PC-3 (cell line): ENCODE measurements around the gene CCR4. TPM values are rescaled to one million over a fixed set of nuclear protein-coding genes. Genes with fewer than 3 reads are reported as not detected.

ENCODE experiments used
- ATAC-seq: fragments of 200-7000 bp; cut with Tn5 transposase; 2 replicates; pipeline ENCODE4 v1.9.1; 2020; ENCODE audit warnings: mild to moderate bottlenecking, moderate library complexity
- BruUV-seq: library from RNA; stranded (reverse); fragments of 400-500 nt; replicated peaks from 2 replicates; lab custom pipeline; 2021; lab: Mats Ljungman, UMichigan
- CTCF ChIA-PET: fragments of 300-600 bp; sonication (Branson Sonifier 250); formaldehyde crosslinking; loops from one replicate; lab custom pipeline; 2022; ENCODE audit warnings: antibody characterized with exemption; lab: Charles Lee
- POLR2A ChIA-PET: fragments of 300-600 bp; sonication (Branson Sonifier 250); formaldehyde crosslinking; loops from one replicate; lab custom pipeline; 2022; ENCODE audit warnings: antibody characterized with exemption; ENCODE audit not compliant: unreplicated experiment; lab: Charles Lee
- DNase-seq: peaks from one replicate; pipeline ENCODE4 v3.0.0-alpha.2; 2015
- H2AFZ ChIP-seq: fragments of 300-600 bp; sonication (generic); 2 replicates; pipeline ENCODE4 v1.6.0; 2016; ENCODE audit warnings: antibody characterized with exemption, low read length
- H3F3A ChIP-seq: fragments of 300-600 bp; sonication (generic); one replicate; pipeline ENCODE4 v1.6.0; 2017; ENCODE audit warnings: antibody characterized with exemption, low read length, control low read depth, mild to moderate bottlenecking; ENCODE audit not compliant: unreplicated experiment
- H3K27ac ChIP-seq: fragments of 300-600 bp; sonication (generic); 2 replicates; pipeline ENCODE4 v1.5.1; 2016; ENCODE audit warnings: mild to moderate bottlenecking, low read length
- H3K27me3 ChIP-seq: fragments of 300-600 bp; sonication (generic); 2 replicates; pipeline ENCODE4 v1.6.1; 2016; ENCODE audit warnings: low read length, mixed read lengths
- H3K36me3 ChIP-seq: fragments of 300-600 bp; sonication (generic); 2 replicates; pipeline ENCODE4 v1.6.1; 2016; ENCODE audit warnings: low read depth, mixed run types, low read length, mixed read lengths
- H3K4me1 ChIP-seq: fragments of 300-600 bp; sonication (generic); 2 replicates; pipeline ENCODE4 v1.5.1; 2016; ENCODE audit warnings: low read length; ENCODE audit not compliant: insufficient read depth
- H3K4me2 ChIP-seq: fragments of 300-600 bp; sonication (generic); 2 replicates; pipeline ENCODE4 v1.6.0; 2016; ENCODE audit warnings: low read length
- H3K4me3 ChIP-seq: fragments of 300-600 bp; sonication (generic); 2 replicates; pipeline ENCODE4 v1.5.1; 2016; ENCODE audit warnings: mild to moderate bottlenecking, low read length, mixed read lengths
- H3K79me2 ChIP-seq: fragments of 300-600 bp; sonication (generic); 2 replicates; pipeline ENCODE4 v1.6.1; 2017; ENCODE audit warnings: low read length, mixed read lengths
- H3K9ac ChIP-seq: fragments of 300-600 bp; sonication (generic); 2 replicates; pipeline ENCODE4 v1.6.0; 2016; ENCODE audit warnings: mild to moderate bottlenecking, low read length
- H3K9me2 ChIP-seq: fragments of 300-600 bp; sonication (generic); replicated peaks from 2 replicates; pipeline ENCODE4 v1.6.1; 2016; ENCODE audit warnings: mixed run types, low read length, mixed read lengths
- H3K9me3 ChIP-seq: fragments of 300-600 bp; sonication (generic); 2 replicates; pipeline ENCODE4 v1.6.1; 2016; ENCODE audit warnings: low read length, mixed read lengths
- H4K20me1 ChIP-seq: fragments of 300-600 bp; sonication (generic); 2 replicates; pipeline ENCODE4 v1.6.1; 2016; ENCODE audit warnings: low read length, mixed read lengths
- CTCF ChIP-seq: fragments of 300-600 bp; sonication (generic); conservative IDR thresholded peaks from 2 replicates; pipeline ENCODE4 v1.5.1; 2017; ENCODE audit warnings: antibody characterized with exemption, low read depth, mild to moderate bottlenecking, low read length
- EZH2 ChIP-seq: fragments of 300-600 bp; sonication (generic); IDR thresholded peaks from one replicate; pipeline ENCODE4 v1.6.1; 2017; ENCODE audit warnings: antibody characterized with exemption, mild to moderate bottlenecking, low read length; ENCODE audit not compliant: unreplicated experiment
- EZH2phosphoT487 ChIP-seq: fragments of 300-600 bp; sonication (generic); IDR thresholded peaks from 2 replicates; pipeline ENCODE4 v1.6.1; 2018; ENCODE audit warnings: mild to moderate bottlenecking, antibody characterized with exemption, low read length, borderline replicate concordance
- intact Hi-C: fragments of 100-400 bp; cut with micrococcal nuclease; formaldehyde crosslinking; loops from 2 replicates; pipeline ENCODE4 v1.9.0; 2023
- total RNA-seq: library from RNA; depleted of rRNA; stranded (reverse); fragments of >200 nt; gene quantifications from 2 replicates; pipeline ENCODE4 v1.2.3, GENCODE V29; 2014

The CCR4 gene
- total RNA-seq, 1 experiment from 2014 or later: 0.29 TPM

- no peaks in the 10 kb centered on the region for H3K4me1 ChIP-seq
- ATAC-seq: peak; percentile 55
- no peaks in the 10 kb centered on the region for H3K9me2 ChIP-seq
- TF ChIP-seq EZH2phosphoT487: no peak
- no peak for TF ChIP-seq EZH2
- TF ChIP-seq CTCF: no peak
- H3K4me2 ChIP-seq: no peak overlapping the region
- no TSS peak for BruUV-seq
- H3K9ac ChIP-seq: no peak overlapping the region
- POLR2A ChIA-PET: no interaction called here
- no peak for DNase-seq
- intact Hi-C loops: no loop called here
- H3K4me3 ChIP-seq: no peak overlapping the region
- no peaks in the 10 kb centered on the region for H3K27me3 ChIP-seq
- H3K36me3 ChIP-seq: no peaks in the 10 kb centered on the region
- CTCF ChIA-PET: no interaction called here
- H2AFZ ChIP-seq: peak overlapping the region; percentile 10
- no peaks in the 10 kb centered on the region for H3F3A ChIP-seq
- no peak overlapping the region for H3K27ac ChIP-seq
- H4K20me1 ChIP-seq: no peaks in the 10 kb centered on the region
- H3K79me2 ChIP-seq: no peaks in the 10 kb centered on the region
- no peaks in the 10 kb centered on the region for H3K9me3 ChIP-seq
Observed at GRCh38 chr3:32913790-32914446, 37.5 kb upstream of the CCR4 start.

GRCh38 chr3:32919920-32920319 is 31.5 kb upstream of the CCR4 start:
- Histone ChIP-seq H3K27me3 (no peaks in the 10 kb centered on the region), H2AFZ (no peak overlapping the region), H3F3A (no peaks in the 10 kb centered on the region), H3K27ac (no peak overlapping the region), H3K4me3 (no peak overlapping the region), H3K4me1 (no peaks in the 10 kb centered on the region), H3K36me3 (no peaks in the 10 kb centered on the region), H3K79me2 (no peaks in the 10 kb centered on the region), H4K20me1 (no peaks in the 10 kb centered on the region), H3K9me3 (no peaks in the 10 kb centered on the region), H3K9ac (no peak overlapping the region), H3K4me2 (no peak overlapping the region), H3K9me2 (no peaks in the 10 kb centered on the region)
- no peak for TF ChIP-seq EZH2phosphoT487
- DNase-seq (no peak), ATAC-seq (no peak)
- ChIA-PET POLR2A (no interaction called here), CTCF (no interaction called here)
- intact Hi-C loops: no loop called here
- BruUV-seq: no TSS peak

- H3K36me3 ChIP-seq: no peaks in the 10 kb centered on the region
- DNase-seq: no peak
- H3K27me3 ChIP-seq: no peaks in the 10 kb centered on the region
- intact Hi-C loops: no loop called here
- no peaks in the 10 kb centered on the region for H3K4me1 ChIP-seq
- TF ChIP-seq EZH2phosphoT487 (no peak), CTCF (no peak), EZH2 (no peak)
- ChIA-PET CTCF (no interaction called here), POLR2A (no interaction called here)
- H3K4me2 ChIP-seq: no peak overlapping the region
- no TSS peak for BruUV-seq
- no peaks in the 10 kb centered on the region for H3K79me2 ChIP-seq
- no peak for ATAC-seq
- no peak overlapping the region for H2AFZ ChIP-seq
- H3K4me3 ChIP-seq: no peak overlapping the region
- no peaks in the 10 kb centered on the region for H4K20me1 ChIP-seq
- no peaks in the 10 kb centered on the region for H3F3A ChIP-seq
- H3K9ac ChIP-seq: no peak overlapping the region
- H3K9me3 ChIP-seq: no peaks in the 10 kb centered on the region
- H3K9me2 ChIP-seq: no peaks in the 10 kb centered on the region
- no peak overlapping the region for H3K27ac ChIP-seq
Observed at GRCh38 chr3:32922078-32922477, 29.4 kb upstream of the CCR4 start.
